Fibroblast of lung (primary cell): ENCODE measurements around the gene NSMF. TPM values are rescaled to one million over a fixed set of nuclear protein-coding genes. Genes with fewer than 3 reads are reported as not detected.

Experiments
- DNase-seq, 2 donors: peaks; one replicate each; pipeline versions ENCODE4 v3.0.0 to v3.0.0-alpha.2; 2010; ENCODE audit warnings: low read depth in 2 of 2
- H2AFZ ChIP-seq: 2 replicates; pipeline ENCODE4 v1.5.1; 2012; ENCODE audit warnings: low read length, control low read depth, inconsistent platforms
- H3K27ac ChIP-seq: 2 replicates; pipeline ENCODE4 v1.5.1; 2011; ENCODE audit warnings: low read length, control low read depth; ENCODE audit not compliant: insufficient read depth
- H3K27me3 ChIP-seq: 2 replicates; pipeline ENCODE4 v1.5.1; 2011; ENCODE audit warnings: mild to moderate bottlenecking, low read length; ENCODE audit not compliant: control insufficient read depth, insufficient read depth
- H3K36me3 ChIP-seq: 2 replicates; pipeline ENCODE4 v1.5.1; 2011; ENCODE audit warnings: low read length; ENCODE audit not compliant: control insufficient read depth, insufficient read depth
- H3K4me1 ChIP-seq: 2 replicates; pipeline ENCODE4 v1.5.1; 2011; ENCODE audit warnings: low read length; ENCODE audit not compliant: control insufficient read depth, insufficient read depth; ENCODE audit errors: extremely low read depth
- H3K4me2 ChIP-seq: 2 replicates; pipeline ENCODE4 v1.5.1; 2011; ENCODE audit warnings: low read length, control low read depth; ENCODE audit not compliant: insufficient read depth; ENCODE audit errors: extremely low read depth
- H3K4me3 ChIP-seq, 4 experiments: fragments of 200-600 bp in 1 of 4; sonication (generic) in 1 of 4; replicated peaks in 1 of 4; 2 replicates each; pipeline ENCODE4 v1.5.1; 2011 to 2016; ENCODE audit warnings: low read length in 4 of 4, low read depth in 3 of 4, mild to moderate bottlenecking in 3 of 4, control low read depth in 2 of 4, inconsistent platforms in 1 of 4, mixed read lengths in 1 of 4; ENCODE audit not compliant: insufficient read depth in 1 of 4; ENCODE audit errors: control extremely low read depth in 1 of 4
- H3K79me2 ChIP-seq: 2 replicates; pipeline ENCODE4 v1.5.1; 2012; ENCODE audit warnings: mild to moderate bottlenecking, low read length, inconsistent platforms; ENCODE audit not compliant: control insufficient read depth, insufficient read depth
- H3K9ac ChIP-seq: 2 replicates; pipeline ENCODE4 v1.5.1; 2011; ENCODE audit warnings: mild to moderate bottlenecking, low read length, control low read depth; ENCODE audit not compliant: insufficient read depth
- H3K9me3 ChIP-seq: 2 replicates; pipeline ENCODE4 v1.5.1; 2012; ENCODE audit warnings: low read depth, low read length; ENCODE audit not compliant: control insufficient read depth, insufficient read depth
- H4K20me1 ChIP-seq: 2 replicates; pipeline ENCODE4 v1.5.1; 2011; ENCODE audit warnings: low read length; ENCODE audit not compliant: control insufficient read depth, insufficient read depth; ENCODE audit errors: extremely low read depth
- CTCF ChIP-seq, 2 donors: IDR thresholded peaks in 1 of 2; conservative IDR thresholded peaks in 1 of 2; 1 replicate in 1 of 2; 2 replicates in 1 of 2; pipeline ENCODE4 v1.5.1; 2011 to 2012; ENCODE audit warnings: low read length in 2 of 2, control low read depth in 1 of 2, inconsistent platforms in 1 of 2, low read depth in 1 of 2, mild to moderate bottlenecking in 1 of 2
- EZH2 ChIP-seq: IDR thresholded peaks from 2 replicates; pipeline ENCODE4 v1.5.1; 2012; ENCODE audit warnings: low read length, control low read depth, mild to moderate bottlenecking; ENCODE audit errors: missing control alignments
- polyA plus RNA-seq, 2 donors: library from polyadenylated mRNA; depleted of rRNA in 1 of 2; stranded (reverse) in 1 of 2; unstranded in 1 of 2; fragments of >200 nt; gene quantifications; 2 replicates each; pipeline ENCODE4 v1.2.1, GENCODE V29; 2011 to 2012; ENCODE audit warnings: missing spikeins in 1 of 2
- total RNA-seq: library from RNA; depleted of rRNA; stranded (reverse); fragments of >200 nt; gene quantifications from 2 replicates; pipeline ENCODE4 v1.2.1, GENCODE V29; 2014

The NSMF gene
- total and polyA plus RNA-seq, 2 donors (not counting 1 experiment from before 2014, with no cell fraction given) = 13.4 to 15.0 TPM

GRCh38 chr9:137409515-137409914 lies 49.6 kb downstream of the NSMF start:
- no peak overlapping the region for H2AFZ ChIP-seq
- H3K9me3 ChIP-seq = no peaks in the 10 kb centered on the region
- H4K20me1 ChIP-seq = no peaks in the 10 kb centered on the region
- no peak overlapping the region for H3K27ac ChIP-seq
- H3K9ac ChIP-seq = no peak overlapping the region
- peaks cover 19% of the 10 kb centered on the region for H3K4me1 ChIP-seq
- no peak for DNase-seq
- H3K4me3 ChIP-seq = no peak overlapping the region
- no peaks in the 10 kb centered on the region for H3K36me3 ChIP-seq
- no peak for TF ChIP-seq CTCF (conservative IDR thresholded peaks at IDR 0.05 in 1 of 2, IDR thresholded peaks at IDR 0.05 in 1 of 2; ENCODE audit: low read depth in 1 of 2, low read length in 2 of 2)
- TF ChIP-seq EZH2 = no peak
- no peaks in the 10 kb centered on the region for H3K79me2 ChIP-seq
- no peaks in the 10 kb centered on the region for H3K27me3 ChIP-seq
- no peak overlapping the region for H3K4me2 ChIP-seq

GRCh38 chr9:137408651-137409405 lies 50.3 kb downstream of the NSMF start:
- Histone ChIP-seq H3K4me3 (no peak overlapping the region), H3K4me2 (no peak overlapping the region), H2AFZ (no peak overlapping the region), H3K9ac (no peak overlapping the region), H4K20me1 (no peaks in the 10 kb centered on the region), H3K4me1 (peaks cover 19% of the 10 kb centered on the region), H3K27me3 (no peaks in the 10 kb centered on the region), H3K9me3 (no peaks in the 10 kb centered on the region), H3K79me2 (no peaks in the 10 kb centered on the region), H3K36me3 (no peaks in the 10 kb centered on the region), H3K27ac (no peak overlapping the region)
- no peak for DNase-seq
- no peak for TF ChIP-seq CTCF (conservative IDR thresholded peaks at IDR 0.05 in 1 of 2, IDR thresholded peaks at IDR 0.05 in 1 of 2; ENCODE audit: low read depth in 1 of 2, low read length in 2 of 2)
- TF ChIP-seq EZH2 = no peak

GRCh38 chr9:137407590-137408300 lies 51.4 kb downstream of the NSMF start:
- Histone ChIP-seq H3K9me3 (no peaks in the 10 kb centered on the region), H3K79me2 (no peaks in the 10 kb centered on the region), H3K4me1 (peaks cover 17% of the 10 kb centered on the region), H3K27ac (no peak overlapping the region), H3K4me2 (peak overlapping the region; percentile 13), H3K9ac (no peak overlapping the region), H3K4me3 (peak overlapping the region in 1 of 4 experiments; percentile 53), H2AFZ (no peak overlapping the region), H4K20me1 (no peaks in the 10 kb centered on the region), H3K36me3 (no peaks in the 10 kb centered on the region), H3K27me3 (no peaks in the 10 kb centered on the region)
- no peak for DNase-seq
- TF ChIP-seq EZH2 (no peak), CTCF (conservative IDR thresholded peaks at IDR 0.05 in 1 of 2, IDR thresholded peaks at IDR 0.05 in 1 of 2; ENCODE audit: low read depth in 1 of 2, low read length in 2 of 2) (no peak)
